CMK (cell line): ENCODE results near the gene ABCA13.

Experiments used
- DNase-seq: peaks from one replicate; pipeline ENCODE4 v3.0.0-alpha.2; 2010; ENCODE audit warnings: low read depth

Gene ABCA13

DNA sequence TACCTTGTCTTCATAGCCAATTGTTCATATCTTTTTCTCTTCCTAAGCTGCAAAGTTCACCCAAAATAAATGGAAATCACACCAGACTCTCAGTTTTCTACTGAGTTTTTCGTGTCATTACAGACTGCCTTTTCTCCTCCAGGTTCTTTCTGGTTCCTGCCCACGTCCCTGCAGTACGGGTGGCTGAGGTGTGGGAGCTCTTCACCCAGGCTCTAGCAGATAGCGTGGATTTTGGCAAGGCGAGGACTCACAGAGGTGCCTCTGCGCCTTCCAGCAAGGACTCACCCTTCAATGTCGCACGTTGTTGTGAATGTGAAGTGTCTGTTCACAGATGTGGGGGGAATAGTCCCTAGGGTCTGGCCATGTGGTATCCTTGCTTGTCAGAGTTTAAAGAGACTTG, 71.6 kb downstream of the ABCA13 start:
- no peak for DNase-seq

GRCh38 chr7:48244864-48245271, 73.6 kb downstream of the ABCA13 start:
- DNase-seq, result no peak

DNA sequence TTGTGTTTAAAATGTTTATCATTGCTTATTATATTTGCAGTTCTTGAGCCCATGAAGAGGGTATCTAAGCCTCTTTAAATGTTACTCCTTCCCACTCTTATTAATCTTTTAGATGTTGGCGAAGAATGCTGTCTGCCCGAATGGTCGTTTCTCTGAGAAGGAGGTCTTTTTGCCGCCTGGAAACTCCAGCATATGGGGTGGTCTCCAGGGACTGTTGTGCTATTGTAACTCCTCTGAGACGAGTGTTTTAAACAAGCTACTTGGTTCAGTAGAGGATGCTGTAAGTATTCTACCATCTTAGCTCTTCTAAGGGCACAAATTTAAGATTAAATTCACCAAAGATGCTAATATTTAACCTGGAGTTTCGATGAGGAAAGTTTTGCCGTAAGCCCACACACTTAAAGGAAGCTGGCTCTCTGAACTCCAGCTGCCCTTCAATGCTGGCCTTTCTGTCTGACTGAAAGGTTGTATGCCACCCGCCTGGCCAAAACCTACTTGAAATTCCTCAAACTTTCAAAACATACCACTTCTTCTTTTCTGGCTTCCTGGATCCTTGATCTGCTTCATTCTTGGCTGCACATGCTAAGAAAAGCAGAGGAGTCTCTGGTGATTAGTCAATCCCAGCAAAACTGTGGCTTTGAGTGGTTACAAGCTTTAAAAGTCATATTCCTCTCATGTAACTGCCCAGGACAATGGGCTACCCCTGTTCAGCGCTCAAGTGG, 74.7 kb downstream of the ABCA13 start:
- no peak for DNase-seq

- DNase-seq, result no peak
These were observed 77.9 kb downstream of the ABCA13 start for GRCh38 chr7:48249166-48249565.

DNA sequence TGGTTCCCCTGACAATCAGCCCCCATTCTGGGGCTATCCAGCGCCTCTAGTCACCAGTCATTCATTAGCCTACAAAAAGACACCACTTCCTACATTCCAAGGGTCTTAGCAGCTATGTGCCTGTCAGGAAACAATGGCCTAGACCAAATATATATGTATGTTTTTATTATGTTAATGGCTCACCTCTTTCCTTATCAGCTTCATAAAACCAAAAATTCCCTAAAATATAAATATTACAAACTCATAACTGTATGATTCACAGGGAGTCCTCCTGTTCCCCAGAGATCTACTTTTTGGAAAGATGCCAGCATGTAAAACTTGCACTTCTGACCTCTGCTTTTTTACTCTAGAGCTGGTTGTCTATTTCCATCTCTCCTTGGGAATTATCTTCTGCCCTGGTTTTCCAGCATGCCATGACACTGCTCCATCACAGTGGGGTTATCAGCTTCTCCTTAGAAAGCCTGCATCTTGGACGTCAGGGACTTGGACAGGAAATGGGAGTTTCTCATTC, 79.2 kb downstream of the ABCA13 start:
- DNase-seq, result no peak

DNA sequence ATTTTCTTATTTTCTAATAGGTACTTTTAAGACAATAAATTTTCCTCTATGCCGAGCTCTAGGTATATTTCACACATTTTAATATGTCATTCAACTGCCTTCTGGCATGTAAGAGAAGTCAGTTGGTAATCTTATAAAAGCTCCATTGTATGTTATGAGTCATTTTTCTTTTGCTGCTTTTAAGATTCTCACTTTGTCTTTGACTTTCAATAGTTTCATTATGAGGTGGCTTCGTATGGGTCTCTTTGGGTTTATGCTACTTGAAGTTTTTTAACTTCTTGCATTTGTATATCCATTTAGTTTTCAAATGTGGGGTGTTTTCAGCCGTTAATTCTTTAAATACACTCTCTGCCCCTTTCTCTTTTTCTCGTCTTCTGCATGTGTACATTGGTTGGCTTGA, 80.5 kb downstream of the ABCA13 start:
- no peak for DNase-seq

DNA sequence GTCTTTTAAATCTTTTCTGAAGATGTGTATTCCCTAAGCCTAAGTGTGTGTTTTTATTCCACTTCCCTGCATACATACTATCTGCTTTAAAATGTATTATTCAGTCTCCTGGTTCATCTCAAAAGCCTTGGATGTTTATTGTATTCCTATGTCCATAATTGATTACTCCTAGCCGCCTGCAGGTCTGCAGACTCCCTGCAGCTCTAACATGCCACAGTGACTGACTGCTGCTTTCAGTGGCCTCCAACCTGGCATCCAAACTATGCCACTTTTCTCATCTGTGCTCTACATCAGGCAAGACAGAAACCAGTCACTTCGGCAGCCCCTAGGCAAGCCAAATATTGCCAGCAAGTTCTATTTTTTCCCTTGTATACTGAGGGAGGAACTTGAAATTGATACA, 81.7 kb downstream of the ABCA13 start:
- DNase-seq, result no peak

GRCh38 chr7:48255046-48255445, 83.8 kb downstream of the ABCA13 start:
- no peak for DNase-seq

DNA sequence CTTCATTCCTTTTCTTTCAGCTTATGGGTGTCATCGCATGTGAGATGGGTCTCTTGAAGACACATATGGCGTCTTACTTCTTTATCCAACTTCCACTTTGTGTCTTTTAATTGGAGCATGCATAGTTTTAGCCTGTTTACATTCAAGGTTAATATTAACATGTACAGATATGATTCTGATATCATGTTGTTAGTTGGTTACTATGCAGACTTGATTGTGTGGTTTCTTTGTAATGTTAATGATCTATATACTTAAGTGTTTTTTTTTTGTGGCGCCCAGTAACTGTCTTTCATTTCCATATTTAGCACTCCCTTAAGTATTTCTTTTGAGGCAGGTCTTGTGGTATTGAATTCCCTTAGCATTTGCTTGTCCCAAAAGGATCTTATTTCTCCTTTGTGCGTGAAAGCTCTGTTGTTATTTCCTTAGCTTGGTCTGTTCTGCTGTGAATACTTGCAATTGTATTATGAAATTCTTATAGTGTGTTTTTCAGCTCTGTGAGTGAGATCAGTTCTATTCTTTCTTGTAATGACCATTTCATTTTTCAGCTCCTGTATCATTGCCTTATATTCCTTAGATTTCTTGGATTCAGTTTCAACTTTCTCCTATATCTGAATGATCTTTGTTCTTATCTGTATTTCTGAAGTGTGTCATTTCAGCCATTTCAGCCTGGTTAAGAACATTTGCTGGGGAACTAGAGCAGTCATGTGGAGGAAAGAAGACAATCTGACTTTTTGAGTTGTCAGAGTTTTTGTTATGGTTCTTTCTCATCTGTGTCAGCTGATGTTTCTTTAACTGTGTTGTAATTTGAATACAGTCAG, 88.4 kb downstream of the ABCA13 start:
- DNase-seq, result no peak

DNA sequence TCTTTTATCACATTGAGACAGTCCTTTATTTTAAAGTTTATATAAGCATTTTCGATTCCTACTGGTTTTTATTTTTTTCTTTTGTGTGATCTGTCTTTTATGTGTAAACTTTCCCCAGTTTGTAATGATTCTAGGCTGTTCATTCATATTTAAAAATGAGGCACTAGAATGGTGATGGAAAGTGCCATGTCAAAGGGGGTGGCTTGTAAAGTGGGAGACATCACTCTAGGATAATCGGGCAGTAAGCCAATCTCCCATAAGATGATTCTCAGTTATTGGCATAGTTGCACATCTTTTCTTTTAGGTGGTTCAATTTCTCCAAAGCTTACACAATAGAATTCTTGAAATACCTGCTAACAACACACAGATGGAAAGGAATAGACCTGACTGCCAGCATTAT, 90.4 kb downstream of the ABCA13 start:
- DNase-seq, result no peak

DNA sequence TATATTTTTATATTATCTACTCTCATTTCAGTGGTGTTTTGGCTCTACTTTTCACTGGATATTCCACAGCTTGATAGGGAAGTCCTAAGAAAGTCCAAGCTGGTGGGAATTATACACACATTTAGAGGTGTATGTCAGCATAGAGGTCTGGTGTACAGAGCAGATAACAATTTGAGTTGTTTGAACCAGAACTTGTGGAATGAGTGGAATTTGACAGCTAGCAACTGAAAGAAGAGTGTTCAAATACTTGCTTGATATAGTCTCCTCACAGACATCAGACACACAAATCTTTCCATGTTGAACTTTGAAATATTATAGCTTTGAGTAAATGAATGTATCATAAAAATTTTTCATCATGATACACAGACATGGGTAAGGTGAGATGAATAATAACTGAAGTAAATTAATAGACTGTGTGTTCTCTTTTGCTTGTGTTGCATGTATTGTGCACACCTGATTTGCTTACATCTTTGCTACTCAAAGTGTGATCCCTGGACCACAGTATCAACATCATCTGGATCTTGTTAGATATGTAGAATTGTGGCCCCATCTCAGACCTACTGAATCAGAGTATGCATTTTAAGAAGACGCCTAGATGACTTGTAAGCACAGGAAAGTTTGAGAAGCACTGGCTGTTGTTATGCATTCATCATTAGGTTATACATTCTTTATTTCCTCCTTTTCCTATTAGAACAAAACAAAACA, 91.5 kb downstream of the ABCA13 start:
- DNase-seq, result no peak

DNA sequence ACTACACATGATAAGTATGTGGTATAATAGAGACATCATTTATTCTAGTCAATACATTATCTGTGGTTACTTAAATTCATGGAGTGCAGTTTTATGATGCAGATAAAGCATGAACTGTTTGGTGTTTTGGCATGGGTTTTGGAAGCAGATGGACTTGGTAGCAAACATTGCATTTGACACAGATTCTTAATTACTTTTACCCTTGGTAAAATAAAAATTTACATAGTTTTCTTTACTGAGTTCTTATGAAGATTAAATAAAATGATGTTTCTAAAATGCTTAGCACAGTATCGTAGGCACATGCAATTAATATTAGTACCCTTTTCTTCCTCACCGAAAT, 92.0 kb downstream of the ABCA13 start:
- DNase-seq, result no peak

GRCh38 chr7:48269066-48269465, 97.8 kb downstream of the ABCA13 start:
- no peak for DNase-seq

DNA sequence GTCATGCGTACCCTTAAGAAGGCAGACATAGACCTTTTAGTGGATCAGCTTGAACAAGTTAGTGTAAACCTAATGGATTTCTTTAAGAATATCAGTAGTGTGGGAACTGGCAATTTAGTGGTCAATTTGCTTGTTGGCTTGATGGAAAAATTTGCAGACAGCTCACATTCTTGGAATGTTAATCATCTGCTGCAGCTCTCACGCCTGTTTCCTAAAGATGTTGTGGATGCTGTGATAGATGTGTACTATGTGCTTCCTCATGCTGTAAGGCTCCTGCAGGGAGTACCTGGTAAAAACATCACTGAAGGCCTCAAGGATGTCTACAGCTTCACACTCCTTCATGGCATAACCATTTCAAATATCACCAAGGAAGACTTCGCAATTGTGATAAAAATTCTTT, 103.4 kb downstream of the ABCA13 start:
- DNase-seq, result no peak

DNA sequence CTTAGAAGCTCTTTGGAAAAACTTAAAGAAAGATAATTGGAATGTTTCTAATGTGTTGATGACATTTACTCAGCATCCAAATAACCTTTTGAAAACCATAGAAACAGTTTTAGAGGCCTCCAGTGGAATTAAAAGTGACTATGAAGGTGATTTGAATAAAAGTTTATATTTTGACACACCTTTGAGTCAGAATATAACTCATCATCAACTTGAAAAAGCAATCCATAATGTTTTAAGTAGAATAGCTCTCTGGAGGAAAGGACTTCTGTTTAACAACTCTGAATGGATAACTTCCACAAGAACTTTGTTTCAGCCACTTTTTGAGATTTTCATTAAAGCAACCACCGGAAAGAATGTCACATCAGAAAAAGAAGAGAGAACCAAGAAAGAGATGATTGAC, 108.2 kb downstream of the ABCA13 start:
- no peak for DNase-seq

DNA sequence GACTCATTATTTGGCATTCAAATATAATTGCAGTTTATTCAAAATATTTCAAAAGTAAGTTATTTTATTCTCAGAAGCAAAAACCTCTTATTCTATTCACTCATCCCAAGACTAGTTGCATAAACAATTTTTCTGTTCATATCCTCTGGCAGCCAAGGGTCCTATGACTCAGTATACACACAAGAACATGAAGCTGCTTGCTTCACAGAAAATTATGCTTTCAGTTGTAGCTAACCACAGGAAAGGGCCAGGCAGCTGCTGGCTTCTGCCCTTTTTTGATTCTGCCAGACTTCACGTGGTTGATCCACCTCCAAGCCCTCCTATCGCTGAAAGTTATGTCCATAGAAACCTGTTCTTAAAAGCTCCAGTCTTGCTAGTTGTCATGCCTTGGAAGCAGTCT, 108.8 kb downstream of the ABCA13 start:
- DNase-seq, result no peak

- no peak for DNase-seq
These were observed 114.1 kb downstream of the ABCA13 start for GRCh38 chr7:48285373-48285772.

DNA sequence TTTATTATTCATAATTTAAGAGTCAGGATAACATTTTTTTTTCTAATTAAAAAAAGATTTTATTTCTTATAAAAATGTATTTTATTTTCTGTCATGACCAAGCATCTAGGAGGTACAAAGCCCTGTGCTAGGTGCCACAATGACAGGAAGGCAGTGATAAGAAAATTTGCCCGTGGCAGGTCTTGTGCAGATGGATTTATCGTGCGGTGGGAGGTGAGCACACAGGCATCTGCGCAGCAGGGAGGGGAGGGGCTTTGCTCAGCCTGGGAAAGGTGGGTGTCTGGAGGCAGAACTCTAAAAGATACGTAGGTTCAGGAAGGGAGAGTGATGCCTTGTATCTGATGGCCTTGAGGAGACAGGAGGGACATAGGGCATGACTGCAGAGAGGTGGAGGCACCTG, 115.6 kb downstream of the ABCA13 start:
- DNase-seq, result no peak

- no peak for DNase-seq
These were observed 118.4 kb downstream of the ABCA13 start for GRCh38 chr7:48289656-48290055.

DNA sequence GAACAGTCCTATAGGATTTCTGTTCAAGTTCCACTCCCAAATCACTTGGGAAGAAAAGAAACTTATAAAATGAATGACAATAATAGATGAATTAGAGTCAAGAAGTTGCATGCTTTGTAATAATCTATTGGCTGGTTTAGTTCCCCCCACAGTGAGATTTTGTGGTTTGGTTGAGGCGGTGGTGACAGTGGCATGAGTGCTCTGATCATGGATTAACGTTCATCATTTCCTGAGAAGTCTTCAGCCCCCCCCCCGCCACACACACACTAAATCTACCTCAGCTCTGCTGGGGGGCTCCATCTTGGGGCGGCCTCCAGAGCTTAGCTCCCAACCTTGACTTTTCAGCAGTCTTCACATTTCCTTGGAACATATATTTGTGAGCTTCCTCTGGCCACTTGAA, 121.7 kb downstream of the ABCA13 start:
- DNase-seq, result no peak

DNA sequence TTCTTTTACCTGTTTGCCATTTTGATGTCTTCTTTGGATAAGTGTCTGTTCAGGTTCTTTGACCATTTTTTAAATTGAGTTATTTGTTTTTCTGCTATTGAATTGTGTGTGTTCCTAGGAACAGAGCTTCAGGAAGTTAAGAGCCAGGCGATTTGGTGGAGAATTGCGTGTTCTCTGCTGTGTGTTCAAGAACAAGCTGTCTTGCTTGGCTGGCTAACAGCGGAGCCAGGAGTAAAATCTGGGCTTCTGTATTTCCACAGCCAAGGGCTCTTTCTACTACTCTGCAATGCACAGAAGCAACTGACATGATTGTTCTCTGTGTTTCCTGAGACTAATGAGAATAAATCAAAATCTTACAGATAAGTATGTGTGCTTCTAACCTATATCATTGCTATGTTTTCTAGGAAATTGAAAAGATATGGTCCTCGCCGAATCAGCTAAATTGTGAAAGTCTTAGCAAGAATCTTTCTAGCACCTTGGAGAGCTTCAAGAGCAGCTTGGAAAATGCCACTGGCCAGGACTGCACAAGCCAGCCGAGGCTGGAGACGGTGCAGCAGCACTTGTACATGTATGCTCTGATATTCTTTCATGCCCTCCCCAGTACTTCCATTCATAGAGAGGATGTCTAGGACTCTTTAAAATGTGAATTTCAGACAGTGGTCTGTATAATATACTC, 124.2 kb downstream of the ABCA13 start:
- DNase-seq, result no peak

DNA sequence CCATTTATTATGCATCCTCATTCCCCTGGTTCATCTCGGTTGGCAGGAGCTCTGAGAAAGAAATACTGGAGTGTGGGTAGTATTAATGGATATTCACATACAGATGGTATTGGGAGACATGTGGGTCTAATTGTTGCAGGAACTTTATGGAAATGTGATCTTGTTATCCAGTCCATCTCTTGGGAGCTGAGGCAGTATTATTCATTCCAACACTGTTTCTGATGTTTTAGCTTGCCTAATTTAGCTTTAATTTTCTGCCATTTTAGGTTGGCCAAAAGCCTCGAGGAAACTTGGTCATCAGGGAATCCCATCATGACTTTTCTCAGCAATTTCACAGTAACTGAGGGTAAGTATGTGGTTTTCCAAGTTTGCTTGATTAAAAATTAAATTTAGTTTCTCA, 125.7 kb downstream of the ABCA13 start:
- DNase-seq, result no peak
